Measurements from ENCODE around the gene CDKAL1. TPM values are rescaled to one million over a fixed set of nuclear protein-coding genes. Genes with fewer than 3 reads are reported as not detected.

CDKAL1 gene
- total RNA-seq, 1 donor from 2014 or later, result 11.9 TPM

DNA sequence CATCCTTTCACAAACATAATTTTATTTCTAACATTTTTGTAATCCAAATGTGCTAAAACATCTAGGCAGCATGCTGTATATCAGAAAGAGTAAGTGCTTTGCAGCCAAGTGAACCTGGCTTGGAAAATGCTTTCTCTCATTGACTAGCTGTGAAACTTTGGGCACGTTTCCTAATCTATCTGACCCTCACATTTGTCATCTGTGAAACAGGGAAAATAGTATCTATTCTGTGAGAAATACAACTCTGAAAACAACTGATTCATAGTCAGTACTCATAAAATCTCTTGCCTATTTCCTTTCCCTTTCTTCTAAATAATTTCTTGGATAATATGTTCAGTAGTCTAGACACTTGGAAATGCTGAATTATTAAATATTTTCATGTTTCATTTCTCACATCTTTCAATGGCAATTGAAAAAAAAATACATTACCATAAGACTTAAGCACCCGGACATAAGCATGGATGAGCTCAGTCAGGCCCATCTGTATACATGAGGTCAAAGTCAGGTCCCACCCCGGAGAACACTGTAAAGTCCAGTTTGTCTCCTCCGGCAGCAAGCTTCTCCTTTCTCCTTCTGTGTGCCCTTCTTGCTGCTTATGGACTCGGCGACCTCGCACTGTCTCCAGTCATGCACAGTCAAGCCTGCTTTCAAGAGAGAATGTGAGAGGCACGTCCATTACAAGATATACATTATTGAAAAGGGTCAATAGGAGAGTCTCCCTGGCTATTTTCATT lies 604.2 kb downstream of the CDKAL1 start:
- H3K27ac ChIP-seq, result no peak overlapping the region
- H3K9me3 ChIP-seq, result no peaks in the 10 kb centered on the region
- H3K4me3 ChIP-seq, result no peak overlapping the region
- intact Hi-C loops (cut with DNase I), result no loop called here
- H3K4me1 ChIP-seq, result peaks cover 0 to 7% of the 10 kb centered on the region in 2 donors
- no peak for DNase-seq (ENCODE audit: low spot score in 2 of 2)
- TF ChIP-seq CTCF (IDR thresholded peaks at IDR 0.05), result no peak
- H3K27me3 ChIP-seq, result no peaks in the 10 kb centered on the region
- H3K36me3 ChIP-seq, result no peaks in the 10 kb centered on the region

DNA sequence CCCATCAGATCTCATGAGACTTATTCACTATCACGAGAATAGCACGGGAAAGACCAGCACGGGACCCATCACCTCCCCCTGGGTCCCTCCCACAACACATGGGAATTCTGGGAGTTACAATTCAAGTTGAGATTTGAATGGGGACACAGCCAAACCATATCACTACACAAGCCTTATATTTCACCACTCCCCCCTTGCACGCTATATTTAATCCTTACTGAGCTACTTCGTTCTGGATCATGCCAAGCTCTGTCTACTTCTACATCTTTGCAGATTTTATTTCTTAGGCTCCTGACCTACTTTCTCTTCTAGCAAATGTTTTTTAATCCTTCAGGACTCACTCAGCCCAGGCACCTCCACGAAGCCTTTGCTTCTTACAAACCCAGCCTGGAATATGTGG lies 606.7 kb downstream of the CDKAL1 start:
- intact Hi-C loops (cut with DNase I), result no loop called here
- no peak for TF ChIP-seq CTCF (IDR thresholded peaks at IDR 0.05)
- H3K36me3 ChIP-seq, result no peaks in the 10 kb centered on the region
- no peak overlapping the region for H3K4me3 ChIP-seq
- H3K9me3 ChIP-seq, result no peaks in the 10 kb centered on the region
- H3K27me3 ChIP-seq, result no peaks in the 10 kb centered on the region
- DNase-seq (ENCODE audit: low spot score in 2 of 2), result no peak
- H3K27ac ChIP-seq, result no peak overlapping the region
- H3K4me1 ChIP-seq, result no peaks in the 10 kb centered on the region

GRCh38 chr6:21141616-21142303 lies 607.5 kb downstream of the CDKAL1 start:
- Histone ChIP-seq H3K27me3 (no peaks in the 10 kb centered on the region), H3K27ac (no peak overlapping the region), H3K9me3 (no peaks in the 10 kb centered on the region), H3K4me3 (no peak overlapping the region), H3K36me3 (no peaks in the 10 kb centered on the region), H3K4me1 (no peaks in the 10 kb centered on the region)
- DNase-seq (ENCODE audit: low spot score in 2 of 2), result no peak
- no peak for TF ChIP-seq CTCF (IDR thresholded peaks at IDR 0.05)
- intact Hi-C loops (cut with DNase I), result no loop called here

GRCh38 chr6:21142741-21143140 lies 608.5 kb downstream of the CDKAL1 start:
- no peaks in the 10 kb centered on the region for H3K9me3 ChIP-seq
- H3K27ac ChIP-seq, result no peak overlapping the region
- intact Hi-C loops (cut with DNase I), result no loop called here
- H3K4me3 ChIP-seq, result no peak overlapping the region
- no peak for TF ChIP-seq CTCF (IDR thresholded peaks at IDR 0.05)
- H3K36me3 ChIP-seq, result no peaks in the 10 kb centered on the region
- no peaks in the 10 kb centered on the region for H3K4me1 ChIP-seq
- DNase-seq (ENCODE audit: low spot score in 2 of 2), result no peak
- H3K27me3 ChIP-seq, result no peaks in the 10 kb centered on the region

GRCh38 chr6:21143645-21144044 lies 609.4 kb downstream of the CDKAL1 start:
- DNase-seq (ENCODE audit: low spot score in 2 of 2), result no peak

More at GRCh38 chr6:21143645-21144044, 609.4 kb downstream of the CDKAL1 start:
- H3K4me1 ChIP-seq, result no peaks in the 10 kb centered on the region
- no peak overlapping the region for H3K4me3 ChIP-seq
- no peak overlapping the region for H3K27ac ChIP-seq
- H3K27me3 ChIP-seq, result no peaks in the 10 kb centered on the region
- H3K9me3 ChIP-seq, result no peaks in the 10 kb centered on the region
- H3K36me3 ChIP-seq, result no peaks in the 10 kb centered on the region
- no peak for TF ChIP-seq CTCF (IDR thresholded peaks at IDR 0.05)
- intact Hi-C loops (cut with DNase I), result no loop called here

All from ascending aorta (tissue), 2 donors.